Tibial nerve (tissue), 4 donors: Measurements from ENCODE around the gene RIBC1. TPM values are rescaled to one million over a fixed set of nuclear protein-coding genes. Genes with fewer than 3 reads are reported as not detected.
A peak's percentile ranks its signal among the peaks of the same experiment; 100 is the strongest.

ENCODE experiments used
- DNase-seq, 2 donors: peaks; one replicate each; pipeline ENCODE4 v3.0.0-alpha.2; 2019; ENCODE audit warnings: low spot score in 2 of 2
- H3K27ac ChIP-seq, 4 donors: fragments of 200-600 bp; sonication (generic) in 3 of 4; one replicate each; pipeline ENCODE4 v1.5.1; 2017 to 2019; ENCODE audit warnings: mild to moderate bottlenecking in 1 of 4
- H3K27me3 ChIP-seq, 2 donors: fragments of 200-600 bp; sonication (generic) in 1 of 2; one replicate each; pipeline versions ENCODE4 v1.5.1 to v1.6.0; 2017 to 2019
- H3K36me3 ChIP-seq, 3 donors: fragments of 200-600 bp; sonication (generic); one replicate each; pipeline ENCODE4 v1.5.1; 2018 to 2019
- H3K4me1 ChIP-seq, 4 donors: fragments of 200-600 bp; sonication (generic) in 3 of 4; one replicate each; pipeline ENCODE4 v1.5.1; 2017 to 2019
- H3K4me3 ChIP-seq, 4 donors: fragments of 200-600 bp; sonication (generic) in 3 of 4; one replicate each; pipeline ENCODE4 v1.5.1; 2017 to 2019; ENCODE audit warnings: mild to moderate bottlenecking in 1 of 4, moderate library complexity in 1 of 4
- H3K9me3 ChIP-seq, 4 donors: fragments of 200-600 bp; sonication (generic) in 3 of 4; one replicate each; pipeline ENCODE4 v1.5.1; 2017 to 2019
- CTCF ChIP-seq, 5 experiments: fragments of 200-600 bp in 3 of 5; fragments of 450-650 bp in 2 of 5; sonication (generic) in 3 of 5; IDR thresholded peaks; one replicate each; pipeline ENCODE4 v1.5.1; 2016 to 2019; ENCODE audit warnings: antibody characterized with exemption in 5 of 5, mild to moderate bottlenecking in 3 of 5, moderate library complexity in 2 of 5
- EP300 ChIP-seq, 2 donors: sonication (generic); formaldehyde crosslinking; IDR thresholded peaks; one replicate each; pipeline ENCODE4 v1.6.1; 2017; ENCODE audit warnings: antibody characterized with exemption in 2 of 2, mild to moderate bottlenecking in 1 of 2
- POLR2A ChIP-seq, 2 donors: fragments of 450-650 bp; IDR thresholded peaks; one replicate each; pipeline ENCODE4 v1.6.1; 2017; ENCODE audit warnings: antibody characterized with exemption in 2 of 2, mild to moderate bottlenecking in 2 of 2, moderate library complexity in 2 of 2
- WGBS, 2 donors: methylation state at CpG; one replicate each; pipeline ENCODE4 v1.1.5; 2018; 5-methylcytosine and 5-hydroxymethylcytosine counted together
- total RNA-seq, 4 donors: library from RNA; depleted of rRNA; stranded (reverse); fragments of >200 nt; gene quantifications; one replicate each; pipeline ENCODE4 v1.1.0, GENCODE V29; 2016

RIBC1 gene
- 1 to 10 TPM in 1 of 4 donors, under 1 TPM in 2, not detected in 1; 0.42 to 2.5 (median 0.44) TPM for total RNA-seq

DNA sequence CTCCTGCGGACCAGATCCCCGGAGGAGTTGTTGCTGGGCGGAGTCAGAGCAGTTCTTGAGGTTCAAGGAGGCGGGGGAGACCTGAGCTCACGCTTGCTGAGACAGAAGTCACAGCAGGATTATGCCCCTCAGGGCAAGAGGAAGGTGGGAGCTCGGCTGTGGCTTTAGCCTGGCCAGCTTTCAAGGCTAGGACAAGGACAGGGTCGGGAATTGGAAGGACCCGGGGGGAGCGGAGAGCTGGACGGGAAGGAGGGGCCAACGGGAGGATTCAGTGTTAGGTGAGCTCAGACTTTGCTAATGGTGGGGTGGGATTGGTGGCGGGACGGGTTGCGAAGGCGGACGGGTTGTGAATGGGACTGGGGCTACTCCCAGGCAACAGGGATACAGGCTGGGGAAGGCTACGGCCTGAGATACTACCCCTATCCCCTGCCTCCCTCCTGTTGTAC, at the start of gene RIBC1:
TSS of gene RIBC1 (plus strand) at position 13 of the 446 bp plus-strand sequence. CDS start 3,404 bp downstream, outside the sequence.
- Histone ChIP-seq H3K9me3 (no peaks in the 10 kb centered on the region), H3K27me3 (no peaks in the 10 kb centered on the region), H3K4me1 (peaks cover 0 to 24% (median 12%) of the 10 kb centered on the region in 4 donors), H3K27ac (peak within 1 kb of the TSS; percentile 87 to 94 (median 92)), H3K4me3 (peak within 1 kb of the TSS; percentile 65 to 82 (median 72)), H3K36me3 (peaks cover 0 to 4% (median 0%) of the 10 kb centered on the region in 3 donors)
- 3 to 9% methylated on average over 11 to 16 of the region's 17 CpGs for WGBS, 2 donors
- DNase-seq: no peak
- no peak for TF ChIP-seq CTCF (IDR thresholded peaks at IDR 0.05)
- no peak for TF ChIP-seq POLR2A (IDR thresholded peaks at IDR 0.05)
- no peak for TF ChIP-seq EP300 (IDR thresholded peaks at IDR 0.05)

DNA sequence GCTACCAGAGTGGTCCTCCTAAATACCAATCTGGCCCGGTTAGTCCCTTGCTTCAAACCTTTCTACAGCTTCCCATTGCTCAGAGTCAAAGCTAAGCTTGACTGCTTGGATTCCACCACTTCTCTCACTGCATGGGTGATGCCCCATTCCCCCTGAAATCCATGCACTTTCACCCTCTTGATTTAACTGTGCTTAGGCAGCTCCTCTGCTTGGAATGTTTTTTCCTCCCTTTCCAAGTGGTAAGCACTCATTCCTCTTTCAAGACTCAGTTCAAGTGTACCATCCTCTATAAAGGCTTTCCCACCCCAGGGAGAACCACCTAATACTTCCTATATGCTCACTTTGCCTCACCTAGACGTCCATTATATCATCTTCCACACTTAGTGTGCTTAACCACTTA, 49.4 kb upstream of the RIBC1 start:
- TF ChIP-seq POLR2A (IDR thresholded peaks at IDR 0.05) (no peak), EP300 (IDR thresholded peaks at IDR 0.05) (no peak), CTCF (IDR thresholded peaks at IDR 0.05) (no peak)
- Histone ChIP-seq H3K9me3 (peaks cover 0 to 2% (median 0%) of the 10 kb centered on the region in 4 donors), H3K27me3 (no peaks in the 10 kb centered on the region), H3K4me3 (no peak overlapping the region), H3K4me1 (no peaks in the 10 kb centered on the region), H3K36me3 (peaks cover 0 to 6% (median 0%) of the 10 kb centered on the region in 3 donors), H3K27ac (no peak overlapping the region)
- DNase-seq: no peak
- WGBS, 2 donors: 58 to 78% methylated on average over 2 of the region's 2 CpGs

GRCh38 chrX:53374222-53374820, 48.4 kb upstream of the RIBC1 start:
- H3K9me3 ChIP-seq: no peaks in the 10 kb centered on the region
- H3K36me3 ChIP-seq: peaks cover 0 to 14% (median 0%) of the 10 kb centered on the region in 3 donors
- H3K27ac ChIP-seq: no peak overlapping the region
- H3K27me3 ChIP-seq: no peaks in the 10 kb centered on the region
- H3K4me1 ChIP-seq: no peaks in the 10 kb centered on the region
- H3K4me3 ChIP-seq: no peak overlapping the region
- 76 to 87% methylated on average over 7 of the region's 7 CpGs for WGBS, 2 donors
- DNase-seq: no peak
- TF ChIP-seq POLR2A (IDR thresholded peaks at IDR 0.05) (no peak), CTCF (IDR thresholded peaks at IDR 0.05) (no peak), EP300 (IDR thresholded peaks at IDR 0.05) (no peak)

DNA sequence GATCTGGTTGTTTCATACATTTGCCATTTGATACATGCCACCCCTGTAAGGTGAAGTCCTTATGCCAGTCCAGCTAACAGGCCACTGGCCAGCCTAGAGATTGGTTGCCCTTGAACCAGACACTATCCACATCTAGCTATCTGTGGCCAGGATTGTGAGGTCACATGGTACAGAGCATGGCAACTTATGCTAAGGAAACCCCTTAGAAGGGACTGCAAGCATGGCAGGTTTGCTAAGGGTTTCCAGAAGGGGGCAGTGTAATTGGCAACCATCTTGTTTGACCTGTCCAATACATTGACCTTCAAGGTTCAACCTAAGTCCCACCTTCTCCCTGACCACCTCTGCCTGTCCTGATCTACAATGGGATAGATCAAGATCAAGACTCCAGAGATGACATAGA, 47.8 kb upstream of the RIBC1 start:
- TF ChIP-seq EP300 (IDR thresholded peaks at IDR 0.05) (no peak), CTCF (IDR thresholded peaks at IDR 0.05) (no peak), POLR2A (IDR thresholded peaks at IDR 0.05) (no peak)
- Histone ChIP-seq H3K36me3 (peaks cover 0 to 20% (median 0%) of the 10 kb centered on the region in 3 donors), H3K4me1 (no peaks in the 10 kb centered on the region), H3K27ac (no peak overlapping the region), H3K27me3 (no peaks in the 10 kb centered on the region), H3K4me3 (no peak overlapping the region), H3K9me3 (no peaks in the 10 kb centered on the region)
- no peak for DNase-seq

- DNase-seq: no peak
- H3K4me1 ChIP-seq: no peaks in the 10 kb centered on the region
- 83 to 84% methylated on average over 4 to 6 of the region's 6 CpGs for WGBS, 2 donors
- TF ChIP-seq POLR2A (IDR thresholded peaks at IDR 0.05): no peak
- TF ChIP-seq CTCF (IDR thresholded peaks at IDR 0.05): no peak
- TF ChIP-seq EP300 (IDR thresholded peaks at IDR 0.05): no peak
- peaks cover 0 to 40% (median 0%) of the 10 kb centered on the region in 3 donors for H3K36me3 ChIP-seq
- H3K4me3 ChIP-seq: no peak overlapping the region
- no peak overlapping the region for H3K27ac ChIP-seq
- no peaks in the 10 kb centered on the region for H3K9me3 ChIP-seq
- H3K27me3 ChIP-seq: no peaks in the 10 kb centered on the region
Observed at GRCh38 chrX:53376888-53377287, 45.8 kb upstream of the RIBC1 start.
